ENCODE results near the gene WDFY4.

The WDFY4 gene

GRCh38 chr10:49028639-49029038, 344.0 kb downstream of the WDFY4 start:
- no peak overlapping the region for H3K4me3 ChIP-seq (ENCODE audit: low read depth, low read length)
- in situ Hi-C loops (cut with HindIII; ENCODE audit: low sequenced_read_pairs), result no loop called here
- DNase-seq (ENCODE audit: low read depth), result no peak
- TF ChIP-seq CTCF (IDR thresholded peaks at IDR 0.05; ENCODE audit: low read depth, low read length, missing control alignments), result no peak

GRCh38 chr10:49029666-49030065, 345.0 kb downstream of the WDFY4 start:
- TF ChIP-seq CTCF (IDR thresholded peaks at IDR 0.05; ENCODE audit: low read depth, low read length, missing control alignments), result no peak
- no peak for DNase-seq (ENCODE audit: low read depth)
- in situ Hi-C loops (cut with HindIII; ENCODE audit: low sequenced_read_pairs), result no loop called here
- no peak overlapping the region for H3K4me3 ChIP-seq (ENCODE audit: low read depth, low read length)
